Erythroblast (primary cell): ENCODE results near the gene ERMN.

Experiments
- GATA1 ChIP-seq: IDR thresholded peaks from 2 replicates; pipeline ENCODE4 v1.6.1; 2011; ENCODE audit warnings: low read depth, mild to moderate bottlenecking, control low read depth, low read length, moderate library complexity
- POLR2A ChIP-seq: IDR thresholded peaks from 2 replicates; pipeline ENCODE4 v1.6.1; 2011; ENCODE audit warnings: mild to moderate bottlenecking, low read length

DNA sequence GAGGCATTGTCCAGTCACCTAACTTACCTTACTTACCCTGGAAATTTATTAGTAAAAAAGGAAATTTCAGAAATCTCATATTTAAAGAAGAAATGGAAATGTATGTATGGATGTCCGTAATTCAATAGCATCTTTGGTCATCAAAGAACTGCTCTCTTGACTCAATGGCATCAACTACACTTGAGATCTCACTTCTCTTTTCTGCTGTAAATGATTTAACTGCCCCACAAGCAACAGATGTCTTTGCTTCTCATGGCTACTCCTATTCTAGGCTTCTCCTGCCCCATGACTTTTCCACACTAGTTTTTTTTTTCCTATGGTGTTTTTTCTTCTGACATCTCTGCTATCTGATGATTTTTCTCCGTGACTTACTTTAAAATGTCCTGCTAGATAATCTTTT lies 34.0 kb upstream of the ERMN start:
- TF ChIP-seq POLR2A (no peak), GATA1 (no peak)
